Measurements from ENCODE around the gene PHKA1. TPM values are rescaled to one million over a fixed set of nuclear protein-coding genes. Genes with fewer than 3 reads are reported as not detected.
"Not testable (repeated sequence)": the region's sequence is repeated elsewhere in the genome, so short reads cannot be mapped to it uniquely, and the experiment has no call there.

The PHKA1 gene
- not detected for polyA plus RNA-seq (2012; ENCODE audit: insufficient read length, low read depth)

GRCh38 chrX:72713599-72714477 is at the start of gene PHKA1:
TSS of gene PHKA1 (minus strand) at chrX:72714306. CDS start at chrX:72713880, 426 bp downstream.
- TF ChIP-seq POLR2AphosphoS5 (IDR thresholded peaks at IDR 0.05; ENCODE audit: low read depth, low read length); REST (IDR thresholded peaks at IDR 0.05; ENCODE audit: insufficient read depth in 1 of 2, low read depth in 2 of 2, low read length in 2 of 2); SIN3A (IDR thresholded peaks at IDR 0.05; ENCODE audit: borderline replicate concordance, insufficient read depth, low read length): not testable (repeated sequence)

- TF ChIP-seq FOXP2 (optimal IDR thresholded peaks at IDR 0.05; ENCODE audit: borderline replicate concordance, extremely low read depth, extremely low read length, insufficient read depth) (no peak), SIN3A (IDR thresholded peaks at IDR 0.05; ENCODE audit: borderline replicate concordance, insufficient read depth, low read length) (no peak), POLR2AphosphoS5 (IDR thresholded peaks at IDR 0.05; ENCODE audit: low read depth, low read length) (no peak), REST (IDR thresholded peaks at IDR 0.05; ENCODE audit: insufficient read depth in 1 of 2, low read depth in 2 of 2, low read length in 2 of 2) (no peak), TAF1 (IDR thresholded peaks at IDR 0.05; ENCODE audit: borderline replicate concordance, insufficient read depth, low read length) (no peak)
Measured at GRCh38 chrX:72735561-72735960, 21.5 kb upstream of the PHKA1 start.

- TF ChIP-seq FOXP2 (optimal IDR thresholded peaks at IDR 0.05; ENCODE audit: borderline replicate concordance, extremely low read depth, extremely low read length, insufficient read depth) = no peak
- TF ChIP-seq REST (IDR thresholded peaks at IDR 0.05; ENCODE audit: insufficient read depth in 1 of 2, low read depth in 2 of 2, low read length in 2 of 2) = no peak
- TF ChIP-seq POLR2AphosphoS5 (IDR thresholded peaks at IDR 0.05; ENCODE audit: low read depth, low read length) = no peak
- TF ChIP-seq SIN3A (IDR thresholded peaks at IDR 0.05; ENCODE audit: borderline replicate concordance, insufficient read depth, low read length) = no peak
- TF ChIP-seq TAF1 (IDR thresholded peaks at IDR 0.05; ENCODE audit: borderline replicate concordance, insufficient read depth, low read length) = no peak
Measured at GRCh38 chrX:72727846-72728245, 13.7 kb upstream of the PHKA1 start.

DNA sequence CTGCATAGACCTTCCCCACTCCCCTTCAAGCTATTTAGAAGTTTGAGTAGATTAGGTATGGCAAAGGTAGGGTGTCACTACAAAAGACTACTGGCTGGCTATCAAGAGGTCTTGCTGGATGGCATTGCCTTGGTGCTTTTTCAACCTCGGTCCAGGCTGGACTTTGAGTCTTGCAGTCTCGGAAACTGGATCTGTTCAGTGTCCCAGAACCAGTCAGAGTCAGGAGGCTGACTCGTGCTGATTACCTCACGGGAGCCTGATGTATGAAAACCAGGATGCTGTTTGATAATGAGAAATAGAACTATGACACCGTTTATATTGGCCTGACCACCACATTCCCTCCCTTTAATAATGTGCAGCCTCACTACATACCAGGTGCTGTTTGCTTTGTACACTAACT is 2.7 kb upstream of the PHKA1 start:
- TF ChIP-seq TAF1 (IDR thresholded peaks at IDR 0.05; ENCODE audit: borderline replicate concordance, insufficient read depth, low read length) (no peak), POLR2AphosphoS5 (IDR thresholded peaks at IDR 0.05; ENCODE audit: low read depth, low read length) (no peak), FOXP2 (optimal IDR thresholded peaks at IDR 0.05; ENCODE audit: borderline replicate concordance, extremely low read depth, extremely low read length, insufficient read depth) (no peak), REST (IDR thresholded peaks at IDR 0.05; ENCODE audit: insufficient read depth in 1 of 2, low read depth in 2 of 2, low read length in 2 of 2) (no peak), SIN3A (IDR thresholded peaks at IDR 0.05; ENCODE audit: borderline replicate concordance, insufficient read depth, low read length) (no peak)

Data from PFSK-1 (cell line).